Keratinocyte (primary cell): Measurements from ENCODE around the gene GAGE2A.

Experiments
- EZH2 ChIP-seq: IDR thresholded peaks from one replicate; pipeline ENCODE4 v1.6.1; 2012; ENCODE audit warnings: inconsistent platforms, mild to moderate bottlenecking, low read length, moderate library complexity
- TF ChIP-seq, protein P1 (sequence below), 3 experiments: IDR thresholded peaks in 1 of 3; conservative IDR thresholded peaks in 1 of 3; optimal IDR thresholded peaks in 1 of 3; 2 replicates in 2 of 3; 3 replicates in 1 of 3; pipeline versions ENCODE3 to v1.5.1; 2011; ENCODE audit warnings: low read length in 3 of 3, mild to moderate bottlenecking in 3 of 3, moderate library complexity in 2 of 3, control low read depth in 1 of 3, inconsistent platforms in 1 of 3; ENCODE audit not compliant: insufficient read depth in 2 of 3; ENCODE audit errors: extremely low read depth in 1 of 3

DNA sequence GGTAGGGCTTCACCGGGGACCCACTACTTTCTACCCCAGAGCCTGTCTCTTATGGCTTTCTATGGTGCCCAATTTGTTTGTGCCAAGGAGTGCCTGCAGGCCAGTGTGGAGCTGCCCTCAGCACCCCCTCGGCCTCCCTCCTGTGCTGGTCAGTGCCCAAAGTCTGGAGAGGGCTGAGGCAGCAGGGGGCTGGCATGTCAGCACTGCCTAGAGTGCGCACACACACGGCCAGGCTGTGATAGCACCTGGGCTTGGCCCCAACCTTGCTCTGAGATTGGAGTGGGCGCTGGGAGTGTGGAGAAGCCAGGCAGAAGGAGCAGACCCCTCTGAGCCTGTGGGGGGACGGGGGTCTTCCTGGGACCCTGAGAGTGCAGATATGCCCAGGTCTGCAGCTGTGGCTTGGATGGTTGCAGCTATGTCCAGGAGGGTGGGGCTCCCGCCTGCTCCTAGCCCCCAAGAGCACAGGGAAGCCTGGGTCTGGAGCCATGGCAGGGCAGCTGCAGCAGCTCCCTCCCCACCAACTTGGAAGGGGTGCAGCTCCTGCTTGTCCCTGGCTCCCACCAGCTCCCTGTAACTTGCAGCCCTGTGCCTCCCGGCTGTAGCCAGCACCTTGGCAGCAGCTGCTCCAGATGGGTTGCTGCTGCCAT, 55.8 kb downstream of the GAGE2A start:
- TF ChIP-seq, protein P1, sequence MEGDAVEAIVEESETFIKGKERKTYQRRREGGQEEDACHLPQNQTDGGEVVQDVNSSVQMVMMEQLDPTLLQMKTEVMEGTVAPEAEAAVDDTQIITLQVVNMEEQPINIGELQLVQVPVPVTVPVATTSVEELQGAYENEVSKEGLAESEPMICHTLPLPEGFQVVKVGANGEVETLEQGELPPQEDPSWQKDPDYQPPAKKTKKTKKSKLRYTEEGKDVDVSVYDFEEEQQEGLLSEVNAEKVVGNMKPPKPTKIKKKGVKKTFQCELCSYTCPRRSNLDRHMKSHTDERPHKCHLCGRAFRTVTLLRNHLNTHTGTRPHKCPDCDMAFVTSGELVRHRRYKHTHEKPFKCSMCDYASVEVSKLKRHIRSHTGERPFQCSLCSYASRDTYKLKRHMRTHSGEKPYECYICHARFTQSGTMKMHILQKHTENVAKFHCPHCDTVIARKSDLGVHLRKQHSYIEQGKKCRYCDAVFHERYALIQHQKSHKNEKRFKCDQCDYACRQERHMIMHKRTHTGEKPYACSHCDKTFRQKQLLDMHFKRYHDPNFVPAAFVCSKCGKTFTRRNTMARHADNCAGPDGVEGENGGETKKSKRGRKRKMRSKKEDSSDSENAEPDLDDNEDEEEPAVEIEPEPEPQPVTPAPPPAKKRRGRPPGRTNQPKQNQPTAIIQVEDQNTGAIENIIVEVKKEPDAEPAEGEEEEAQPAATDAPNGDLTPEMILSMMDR (optimal IDR thresholded peaks at IDR 0.05 in 1 of 3, IDR thresholded peaks at IDR 0.05 in 1 of 3, conservative IDR thresholded peaks at IDR 0.05 in 1 of 3; ENCODE audit: extremely low read depth in 1 of 3, insufficient read depth in 2 of 3, low read length in 3 of 3): no peak
- TF ChIP-seq EZH2: no peak
